HL-60 (cell line): ENCODE measurements around the gene SNTB2.

Experiments used
- DNase-seq, 2 experiments: peaks; one replicate each; pipeline ENCODE4 v3.0.0-alpha.2; 2010 to 2020; ENCODE audit warnings: low read depth in 1 of 2, low spot score in 1 of 2
- H3K27ac ChIP-seq: fragments of 250-450 bp; sonication (Bioruptor Pico); replicated peaks from 2 replicates; pipeline ENCODE4 v1.5.1; 2020; ENCODE audit warnings: mild to moderate bottlenecking, moderate library complexity
- H3K27me3 ChIP-seq: fragments of 250-450 bp; sonication (Bioruptor Pico); 2 replicates; pipeline ENCODE4 v1.5.1; 2021; ENCODE audit warnings: mild to moderate bottlenecking, moderate library complexity; ENCODE audit not compliant: insufficient read depth, poor library complexity, severe bottlenecking
- H3K4me3 ChIP-seq: replicated peaks from 2 replicates; pipeline ENCODE4 v1.5.1; 2011; ENCODE audit warnings: mild to moderate bottlenecking, control low read depth, low read length; ENCODE audit not compliant: insufficient read depth
- CTCF ChIP-seq: IDR thresholded peaks from one replicate; pipeline ENCODE4 v1.5.1; 2011; ENCODE audit warnings: low read length, control low read depth, inconsistent platforms; ENCODE audit not compliant: insufficient read depth
- GABPA ChIP-seq: IDR thresholded peaks from 2 replicates; pipeline ENCODE4 v1.6.1; 2012; ENCODE audit warnings: low read depth
- POLR2AphosphoS5 ChIP-seq: IDR thresholded peaks from 2 replicates; pipeline ENCODE4 v1.6.1; 2012; ENCODE audit warnings: low read depth
- SPI1 ChIP-seq: IDR thresholded peaks from 2 replicates; pipeline ENCODE4 v1.6.1; 2012; ENCODE audit warnings: low read depth, mild to moderate bottlenecking, borderline replicate concordance
- TF ChIP-seq, protein P1 (sequence below): IDR thresholded peaks from 2 replicates; pipeline ENCODE4 v1.6.1; 2012; ENCODE audit warnings: low read depth; ENCODE audit not compliant: insufficient replicate concordance

The SNTB2 gene

DNA sequence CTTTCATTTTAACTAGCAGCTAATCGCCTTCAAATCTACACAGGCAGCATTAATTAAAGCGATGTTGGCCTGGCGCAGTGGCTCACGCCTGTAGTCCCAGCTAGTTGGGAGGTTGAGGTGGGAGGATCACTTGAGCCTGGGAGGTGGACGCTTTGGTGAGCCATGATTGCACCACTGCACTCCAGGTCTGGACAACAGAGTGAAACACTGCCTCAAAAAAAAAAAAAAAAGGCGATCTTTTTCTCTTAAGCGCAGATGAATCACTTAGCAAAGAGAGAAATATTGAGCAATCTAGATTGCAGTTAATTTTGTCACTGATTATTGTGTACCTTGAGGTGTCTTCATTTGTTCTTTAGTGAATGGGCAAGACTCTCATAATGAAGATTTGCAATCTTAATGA, 12.4 kb downstream of the SNTB2 start:
- Histone ChIP-seq H3K27me3 (no peaks in the 10 kb centered on the region), H3K27ac (no peak overlapping the region), H3K4me3 (no peak overlapping the region)
- peak in 1 of 2 experiments; percentile 59 for DNase-seq
- TF ChIP-seq POLR2AphosphoS5, result no peak
- TF ChIP-seq GABPA, result no peak
- TF ChIP-seq, protein P1, sequence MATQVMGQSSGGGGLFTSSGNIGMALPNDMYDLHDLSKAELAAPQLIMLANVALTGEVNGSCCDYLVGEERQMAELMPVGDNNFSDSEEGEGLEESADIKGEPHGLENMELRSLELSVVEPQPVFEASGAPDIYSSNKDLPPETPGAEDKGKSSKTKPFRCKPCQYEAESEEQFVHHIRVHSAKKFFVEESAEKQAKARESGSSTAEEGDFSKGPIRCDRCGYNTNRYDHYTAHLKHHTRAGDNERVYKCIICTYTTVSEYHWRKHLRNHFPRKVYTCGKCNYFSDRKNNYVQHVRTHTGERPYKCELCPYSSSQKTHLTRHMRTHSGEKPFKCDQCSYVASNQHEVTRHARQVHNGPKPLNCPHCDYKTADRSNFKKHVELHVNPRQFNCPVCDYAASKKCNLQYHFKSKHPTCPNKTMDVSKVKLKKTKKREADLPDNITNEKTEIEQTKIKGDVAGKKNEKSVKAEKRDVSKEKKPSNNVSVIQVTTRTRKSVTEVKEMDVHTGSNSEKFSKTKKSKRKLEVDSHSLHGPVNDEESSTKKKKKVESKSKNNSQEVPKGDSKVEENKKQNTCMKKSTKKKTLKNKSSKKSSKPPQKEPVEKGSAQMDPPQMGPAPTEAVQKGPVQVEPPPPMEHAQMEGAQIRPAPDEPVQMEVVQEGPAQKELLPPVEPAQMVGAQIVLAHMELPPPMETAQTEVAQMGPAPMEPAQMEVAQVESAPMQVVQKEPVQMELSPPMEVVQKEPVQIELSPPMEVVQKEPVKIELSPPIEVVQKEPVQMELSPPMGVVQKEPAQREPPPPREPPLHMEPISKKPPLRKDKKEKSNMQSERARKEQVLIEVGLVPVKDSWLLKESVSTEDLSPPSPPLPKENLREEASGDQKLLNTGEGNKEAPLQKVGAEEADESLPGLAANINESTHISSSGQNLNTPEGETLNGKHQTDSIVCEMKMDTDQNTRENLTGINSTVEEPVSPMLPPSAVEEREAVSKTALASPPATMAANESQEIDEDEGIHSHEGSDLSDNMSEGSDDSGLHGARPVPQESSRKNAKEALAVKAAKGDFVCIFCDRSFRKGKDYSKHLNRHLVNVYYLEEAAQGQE, result no peak
- TF ChIP-seq CTCF, result no peak
- TF ChIP-seq SPI1, result no peak

DNA sequence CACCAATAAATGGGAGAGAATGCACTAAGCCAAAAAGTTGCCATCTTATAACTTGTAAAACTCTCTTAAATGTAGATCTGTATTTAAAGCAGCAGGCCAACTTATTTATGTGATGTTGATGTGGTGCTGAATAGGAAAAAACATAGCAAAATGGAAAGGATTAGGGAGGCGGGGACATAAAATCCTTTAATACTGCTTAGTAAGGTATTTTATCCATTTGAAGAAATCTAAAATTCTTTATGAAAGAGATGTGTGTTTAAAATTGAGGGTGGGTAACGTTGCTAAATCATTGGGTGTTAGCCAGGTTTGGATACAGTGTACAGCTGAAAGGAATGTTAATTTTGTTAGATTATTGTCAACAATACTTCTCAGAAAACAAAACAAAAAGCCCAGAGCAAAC, 14.3 kb downstream of the SNTB2 start:
- Histone ChIP-seq H3K27ac (no peak overlapping the region), H3K4me3 (no peak overlapping the region), H3K27me3 (no peaks in the 10 kb centered on the region)
- TF ChIP-seq, protein P1, result no peak
- TF ChIP-seq SPI1, result no peak
- TF ChIP-seq CTCF, result no peak
- no peak for TF ChIP-seq GABPA
- no peak for TF ChIP-seq POLR2AphosphoS5
- DNase-seq, result no peak

GRCh38 chr16:69201787-69202186, 14.8 kb downstream of the SNTB2 start:
- no peak overlapping the region for H3K4me3 ChIP-seq
- H3K27ac ChIP-seq, result no peak overlapping the region
- H3K27me3 ChIP-seq, result no peaks in the 10 kb centered on the region
- TF ChIP-seq GABPA (no peak), CTCF (no peak), POLR2AphosphoS5 (no peak)
- TF ChIP-seq, protein P1, result no peak
- DNase-seq, result no peak
